Eye (tissue), 1 donor: ENCODE results near the gene METTL21A.
"Not testable (repeated sequence)": the region's sequence is repeated elsewhere in the genome, so short reads cannot be mapped to it uniquely, and the experiment has no call there.

Experiments
- DNase-seq: peaks from one replicate; pipeline ENCODE4 v3.0.0-alpha.2; 2015

The METTL21A gene

DNA sequence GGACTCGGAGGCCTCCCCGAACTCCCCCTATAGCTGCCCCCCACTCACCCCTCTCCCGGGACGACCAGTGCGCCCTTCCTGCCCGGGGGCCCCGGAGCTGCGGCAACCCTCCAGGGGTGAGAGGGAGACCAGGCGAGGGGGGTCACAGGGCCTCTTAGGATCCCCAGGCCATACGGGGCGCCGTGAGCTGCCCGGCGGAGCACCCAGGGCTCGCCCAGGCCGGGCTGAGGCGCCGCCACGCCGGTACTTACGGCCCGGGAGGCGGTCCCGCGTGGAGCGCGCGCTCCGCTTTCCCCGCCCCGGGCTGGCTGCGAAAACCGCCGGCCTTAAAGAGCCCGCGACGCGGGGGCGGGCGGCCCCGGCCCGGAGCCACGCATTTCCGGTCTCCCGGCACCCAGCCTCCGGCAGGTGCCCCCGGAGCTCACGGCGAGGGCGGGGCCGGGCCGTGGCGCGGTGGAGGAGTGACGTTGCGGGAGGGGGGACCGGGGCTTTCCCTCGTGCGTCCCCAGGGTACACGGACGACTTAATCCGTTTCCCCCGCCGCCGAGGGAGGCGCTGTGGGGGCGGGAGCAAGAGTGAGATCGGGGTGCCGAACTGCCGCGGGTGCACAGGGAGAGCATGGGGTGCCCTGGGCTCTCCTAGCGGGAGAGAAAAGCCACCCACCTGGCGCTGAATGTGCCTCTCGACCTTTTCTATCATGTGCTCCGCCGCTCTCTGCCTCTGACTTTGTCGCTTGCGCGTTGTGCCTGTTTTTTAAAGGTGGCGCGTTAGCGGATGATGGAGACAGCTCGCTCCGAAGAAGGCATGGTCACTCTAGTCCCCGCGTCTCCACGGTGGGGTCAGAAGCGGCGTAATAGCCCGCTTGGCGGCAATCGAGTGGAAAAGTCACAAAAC lies at the start of gene METTL21A:
Gene METTL21A, minus strand, starts transcription at position 381 of the 894 bp plus-strand sequence. CDS start 1,019 bp downstream, outside the sequence.
- peak; percentile 93 for DNase-seq

DNA sequence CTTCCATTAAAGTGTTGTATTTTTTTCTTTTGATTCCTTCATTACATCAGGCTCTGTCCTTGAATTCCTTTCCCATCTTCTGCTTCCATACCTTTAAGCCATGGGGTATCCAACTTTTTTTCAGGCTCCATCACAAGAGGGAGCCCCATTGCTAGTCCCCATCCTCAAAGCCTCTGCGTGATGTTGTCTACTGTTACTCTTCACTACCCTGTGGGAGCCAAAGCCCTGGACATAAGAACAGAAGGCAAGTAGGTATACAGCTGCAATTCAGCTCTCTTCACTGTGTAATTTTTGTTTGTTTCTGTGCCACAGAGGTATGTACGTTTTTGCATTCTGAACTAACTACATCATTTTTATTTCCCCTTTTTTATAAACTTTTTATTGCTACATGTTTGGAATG lies 49.6 kb upstream of the METTL21A start:
- DNase-seq, result no peak

DNA sequence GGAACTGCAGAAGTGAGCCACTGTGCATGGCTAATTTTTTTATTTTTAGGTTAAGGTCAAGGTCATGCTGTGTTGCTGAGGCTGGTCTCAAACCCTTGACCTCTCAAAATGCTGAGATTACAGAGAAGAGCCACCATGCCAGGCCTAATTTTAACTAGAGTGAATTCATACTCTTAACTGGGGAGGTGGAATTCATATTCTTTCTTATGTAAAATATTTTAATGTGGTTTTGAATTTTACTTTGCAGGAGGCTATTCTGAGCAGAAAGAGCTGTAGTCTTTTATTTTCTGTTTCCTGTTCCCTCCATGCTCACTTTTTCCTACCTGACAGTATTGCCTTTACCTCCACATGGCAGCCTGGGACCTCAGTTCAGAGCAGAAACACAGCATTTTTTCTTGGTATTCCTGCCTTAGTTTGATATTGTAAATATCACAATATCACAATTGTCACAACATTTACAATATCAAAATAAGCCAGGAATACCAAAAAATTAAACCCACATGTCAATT lies 49.1 kb upstream of the METTL21A start:
- DNase-seq, result no peak

DNA sequence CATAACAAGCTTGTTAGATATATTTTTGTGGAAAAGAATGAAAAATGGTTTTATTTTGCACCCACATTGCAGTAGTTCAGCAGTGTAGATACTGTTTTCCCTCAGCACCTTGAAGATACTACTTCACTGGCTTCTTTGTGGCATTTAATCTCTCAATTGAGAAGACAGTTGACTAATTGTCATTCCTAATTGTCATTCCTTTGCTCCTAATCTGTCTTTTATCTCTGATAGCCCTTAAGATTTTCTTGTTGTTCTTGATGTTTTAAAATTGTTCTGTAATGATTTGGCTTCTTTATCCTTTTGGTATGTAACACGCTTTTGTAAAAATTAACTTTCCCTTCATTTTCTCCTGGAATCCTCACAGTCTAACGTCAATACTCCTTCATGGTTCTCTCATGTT lies 48.2 kb upstream of the METTL21A start:
- no peak for DNase-seq

DNA sequence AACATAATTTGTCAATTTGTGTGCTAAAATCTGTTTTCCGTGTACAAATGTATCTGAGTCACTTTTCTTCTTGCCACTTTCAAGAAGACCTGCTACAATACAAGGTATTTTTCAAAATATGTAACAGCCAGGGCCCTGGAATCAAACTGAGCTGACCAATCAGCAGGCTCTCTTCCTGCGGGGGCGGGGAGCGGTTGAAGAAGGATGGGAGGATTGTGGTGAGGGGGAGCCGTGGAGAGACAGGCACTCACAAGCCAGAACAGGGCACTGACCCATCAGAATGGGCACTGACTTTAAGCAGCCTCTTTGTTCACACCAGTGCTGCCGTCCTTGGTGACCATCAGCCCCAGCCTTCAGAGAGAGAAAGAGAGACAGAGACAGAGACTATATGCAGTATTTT lies 45.7 kb upstream of the METTL21A start:
- no peak for DNase-seq

DNA sequence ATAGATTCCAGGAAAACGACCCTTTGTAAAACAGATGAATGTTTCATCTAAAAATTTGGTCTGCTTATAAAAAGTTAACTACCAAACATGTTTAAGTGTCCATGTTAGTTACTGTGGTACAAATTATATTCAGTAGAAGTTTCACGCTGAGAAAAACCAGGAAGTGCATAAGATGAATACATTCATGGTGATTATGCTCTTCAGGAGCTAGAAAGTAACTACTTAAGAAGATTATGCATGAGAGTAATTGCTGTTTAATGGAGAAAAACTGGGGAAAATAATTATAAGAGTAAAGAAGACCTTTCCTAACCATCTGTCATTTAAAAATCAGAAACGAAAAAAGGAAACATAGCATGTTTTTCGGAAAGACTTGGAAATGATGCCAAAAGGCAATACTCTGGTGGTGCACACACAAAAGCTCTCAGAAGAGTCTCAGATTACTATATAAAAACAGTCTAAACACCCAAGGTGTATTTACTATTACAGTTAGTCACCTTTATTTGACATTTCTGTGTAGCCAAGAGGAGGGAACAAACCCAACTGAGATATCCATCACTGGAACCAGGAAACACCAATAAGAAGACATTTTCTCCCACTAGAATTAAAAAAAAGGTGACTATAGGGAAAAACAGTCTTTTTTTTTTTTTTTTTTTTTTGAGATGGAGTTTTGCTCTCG lies 38.8 kb upstream of the METTL21A start:
- no peak for DNase-seq

DNA sequence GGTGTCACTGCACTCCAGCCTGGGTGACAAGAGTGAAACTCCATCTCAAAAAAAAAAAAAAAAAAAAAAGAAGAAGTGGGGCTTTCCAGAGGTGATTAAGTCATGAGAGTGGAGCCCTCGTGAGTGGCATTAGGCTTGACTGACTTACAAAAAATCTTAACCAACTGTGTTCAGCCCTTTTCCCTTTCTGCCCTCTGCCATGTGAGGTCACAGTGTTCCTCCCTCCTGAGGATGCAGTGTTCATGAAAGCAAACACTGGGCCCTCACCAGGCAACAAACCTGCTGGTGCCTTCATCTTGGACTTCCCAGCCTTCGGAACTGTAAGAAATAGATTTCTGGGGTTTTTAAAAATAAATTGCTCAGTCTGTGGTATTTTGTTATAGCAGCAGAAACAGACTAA lies 37.0 kb upstream of the METTL21A start:
- DNase-seq, result no peak

DNA sequence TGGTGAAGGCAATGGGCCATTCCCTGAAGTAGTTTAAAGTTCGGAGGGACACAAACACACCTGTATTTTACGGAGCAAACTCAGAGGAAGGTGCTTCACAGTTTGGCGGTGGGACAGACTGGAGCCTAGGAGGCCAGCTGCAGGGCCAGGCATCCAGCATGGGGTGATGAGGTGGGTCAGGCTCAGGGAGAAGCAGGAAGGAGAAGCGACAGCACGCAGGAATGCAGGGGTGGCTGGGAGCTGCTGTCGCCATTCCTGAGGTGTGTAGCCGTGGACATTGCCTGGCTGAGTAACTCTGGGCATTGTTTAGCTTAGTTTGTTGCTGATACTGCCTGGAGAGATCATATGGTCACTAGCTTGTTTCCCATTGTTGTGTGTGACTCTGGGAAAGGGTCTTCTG lies 35.8 kb upstream of the METTL21A start:
- no peak for DNase-seq

DNA sequence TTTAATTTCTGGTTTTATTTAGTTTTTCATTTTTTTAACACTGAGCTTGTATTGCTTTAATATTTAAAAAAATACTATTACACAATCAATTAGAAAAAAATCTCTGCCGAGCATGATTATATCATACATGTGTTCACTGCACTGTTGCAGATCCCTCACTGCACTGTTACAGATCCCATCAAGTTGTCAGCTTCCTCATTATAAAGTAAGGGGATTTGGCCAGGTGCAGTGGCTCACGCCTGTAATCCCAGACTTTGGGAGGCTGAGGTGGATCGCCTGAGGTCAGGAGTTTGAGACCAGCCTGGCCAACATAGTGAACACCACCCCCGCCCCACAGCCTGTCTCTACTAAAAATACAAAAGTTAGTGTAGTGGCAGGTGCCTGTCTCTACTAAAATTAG lies 33.0 kb upstream of the METTL21A start:
- DNase-seq, result no peak

DNA sequence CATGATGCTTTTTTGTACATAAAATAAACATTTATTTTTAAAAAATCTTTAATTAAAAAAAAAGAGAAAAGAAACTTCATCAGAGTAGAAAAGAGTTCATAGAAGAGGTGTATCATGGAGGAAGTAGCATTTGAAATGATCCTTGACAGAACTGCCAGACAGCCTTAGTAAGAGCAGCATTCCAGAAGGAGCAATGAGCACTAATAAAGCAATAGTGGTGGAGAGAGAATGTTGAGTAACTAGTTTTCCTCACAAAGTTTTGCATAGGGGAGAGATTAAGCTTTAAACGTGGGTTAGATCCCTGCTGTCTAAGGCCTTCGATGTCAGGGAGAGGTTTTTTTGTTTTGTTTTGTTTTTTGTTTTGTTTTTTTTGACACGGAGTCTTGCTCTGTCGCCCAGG lies 29.8 kb upstream of the METTL21A start:
- no peak for DNase-seq

DNA sequence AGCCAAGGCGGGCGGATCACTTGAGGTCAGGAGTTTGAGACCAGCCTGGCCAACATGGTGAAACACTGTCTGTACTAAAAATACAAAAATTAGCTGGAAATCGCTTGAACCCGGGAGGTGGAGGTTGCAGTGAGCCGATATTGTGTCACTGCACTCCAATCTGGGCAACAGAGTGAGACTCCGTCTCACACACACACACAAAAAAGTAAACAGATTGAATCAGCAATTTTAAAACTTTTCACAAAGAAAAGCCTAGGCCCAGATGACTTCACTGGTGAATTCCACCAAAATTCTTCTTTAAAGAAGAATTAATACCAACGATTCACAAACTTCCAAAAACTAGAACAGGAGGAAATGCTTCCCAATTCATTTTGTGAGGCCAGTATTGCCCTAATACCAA lies 21.4 kb upstream of the METTL21A start:
- DNase-seq, result not testable (repeated sequence)

DNA sequence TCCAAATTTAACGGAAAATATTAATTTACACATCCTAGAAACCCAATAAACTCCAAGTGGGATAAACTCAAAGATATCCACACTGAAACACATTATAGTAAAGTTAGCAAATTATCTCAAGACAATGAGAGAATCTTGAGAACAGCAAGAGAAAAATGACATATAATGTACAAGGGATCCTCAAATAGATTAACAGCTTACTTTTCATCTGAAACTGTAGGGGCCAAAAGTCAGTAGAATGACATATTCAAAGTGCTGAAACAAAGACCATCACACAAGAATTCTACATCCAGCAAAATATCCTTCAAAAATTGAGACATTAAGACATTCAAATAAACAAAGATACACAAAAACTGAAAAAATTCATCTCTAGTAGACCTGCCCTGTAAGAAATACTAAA lies 18.7 kb upstream of the METTL21A start:
- no peak for DNase-seq

DNA sequence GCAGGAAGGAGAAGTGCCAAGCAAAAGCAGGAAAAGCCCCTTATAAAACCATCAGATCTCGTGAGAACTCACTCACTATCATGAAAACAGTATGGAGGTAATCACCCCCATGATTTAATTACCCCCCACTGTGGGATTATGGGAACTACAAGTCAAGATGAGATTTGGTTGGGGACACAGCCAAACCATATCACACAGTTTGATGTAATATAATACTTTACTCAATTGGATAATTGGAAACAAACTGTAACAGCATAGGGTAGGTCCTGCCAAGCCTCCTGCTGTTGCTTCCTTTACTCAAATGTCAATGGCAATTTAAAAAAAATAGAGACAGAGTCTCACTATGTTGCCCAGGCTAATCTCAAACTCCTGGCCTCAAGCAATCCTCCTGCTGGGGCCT lies 15.5 kb upstream of the METTL21A start:
- DNase-seq, result no peak

DNA sequence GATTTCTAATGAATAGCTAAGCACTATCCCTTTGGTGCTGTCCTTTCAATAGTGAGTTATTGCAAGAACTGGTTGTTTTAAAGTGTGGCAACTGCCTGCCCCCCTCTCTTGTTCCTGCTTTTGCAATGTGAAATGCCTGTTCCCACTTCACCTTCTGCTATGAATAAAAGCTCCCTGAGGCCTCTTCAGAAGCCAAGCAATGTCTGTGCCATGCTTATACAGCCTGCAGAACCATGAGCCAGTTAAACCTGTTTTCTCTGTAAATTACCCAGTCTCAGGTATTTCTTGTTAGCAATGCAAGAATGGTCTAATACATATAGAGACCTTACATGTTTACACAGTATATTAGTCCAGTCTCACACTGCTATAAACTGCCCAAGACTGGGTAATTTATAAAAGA lies 15.0 kb upstream of the METTL21A start:
- no peak for DNase-seq

DNA sequence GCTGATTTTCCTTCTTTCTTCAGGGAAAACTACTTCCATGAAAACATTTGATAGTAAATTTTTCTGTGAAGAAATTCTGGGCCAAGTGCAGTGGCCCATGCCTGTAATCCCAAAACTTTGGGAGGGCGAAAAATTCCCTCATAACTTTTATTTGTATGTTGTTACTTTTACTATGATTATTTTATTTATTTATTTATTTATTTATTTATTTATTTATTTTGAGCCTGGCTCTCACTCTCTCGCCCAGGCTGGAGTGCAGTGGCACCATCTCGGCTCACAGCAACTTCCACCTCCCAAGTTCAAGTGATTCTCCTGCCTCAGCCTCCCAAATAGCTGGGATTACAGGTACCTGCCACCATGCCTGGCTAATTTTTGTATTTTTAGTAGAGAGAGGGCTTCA lies 14.1 kb upstream of the METTL21A start:
- DNase-seq, result not testable (repeated sequence)

DNA sequence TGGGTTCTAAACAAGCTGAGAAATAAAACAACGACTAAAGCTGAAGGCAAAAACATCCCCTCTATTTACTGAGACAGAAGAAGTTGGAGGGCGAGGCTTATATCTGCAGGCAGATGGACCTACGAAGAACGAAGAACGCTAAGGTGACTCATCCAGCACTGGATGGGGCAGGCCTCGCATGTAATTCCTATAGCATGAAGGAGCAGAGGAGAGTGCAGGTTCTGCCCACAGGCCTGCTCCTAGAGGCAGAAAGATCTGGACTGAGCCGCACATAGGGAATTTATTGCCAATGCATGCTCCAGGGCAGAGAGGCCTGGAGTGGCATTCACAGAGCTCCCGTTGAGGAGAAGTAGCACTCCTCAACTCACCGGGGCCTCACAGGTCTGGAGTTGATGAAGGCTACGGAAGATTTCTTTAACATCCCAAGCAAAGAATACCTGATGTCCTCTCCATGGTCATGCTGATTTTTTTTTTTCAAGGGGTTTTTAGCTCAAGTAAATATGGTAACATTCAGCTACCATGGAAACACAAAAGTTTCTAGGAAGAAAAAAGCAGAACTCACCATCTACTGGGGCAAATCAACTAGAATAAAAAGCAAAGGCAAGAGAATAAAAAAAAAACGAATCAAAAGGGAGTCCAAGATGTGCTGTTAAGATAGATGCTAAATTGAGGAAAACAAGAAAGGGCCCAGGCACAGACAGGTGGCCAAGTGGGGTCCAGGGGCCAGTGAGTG lies 10.4 kb upstream of the METTL21A start:
- no peak for DNase-seq

DNA sequence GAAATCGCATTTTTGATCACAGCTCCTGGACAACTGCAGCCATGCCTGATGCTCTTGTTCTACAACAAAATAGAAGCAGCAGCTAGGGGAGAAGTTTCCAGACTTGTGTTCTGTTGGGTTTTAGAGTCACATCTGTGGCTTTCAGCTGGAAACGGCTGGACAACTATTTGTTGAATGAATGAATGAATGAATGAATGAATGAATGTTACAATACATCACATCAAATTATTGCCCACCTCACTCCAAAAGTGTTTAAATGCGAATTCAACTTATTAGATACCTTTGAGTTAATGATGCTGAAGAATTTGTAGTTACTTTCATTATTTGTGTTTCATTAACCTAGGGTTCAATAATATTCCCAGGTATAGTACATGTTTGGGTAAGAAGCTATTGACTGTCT lies 8.5 kb upstream of the METTL21A start:
- no peak for DNase-seq

DNA sequence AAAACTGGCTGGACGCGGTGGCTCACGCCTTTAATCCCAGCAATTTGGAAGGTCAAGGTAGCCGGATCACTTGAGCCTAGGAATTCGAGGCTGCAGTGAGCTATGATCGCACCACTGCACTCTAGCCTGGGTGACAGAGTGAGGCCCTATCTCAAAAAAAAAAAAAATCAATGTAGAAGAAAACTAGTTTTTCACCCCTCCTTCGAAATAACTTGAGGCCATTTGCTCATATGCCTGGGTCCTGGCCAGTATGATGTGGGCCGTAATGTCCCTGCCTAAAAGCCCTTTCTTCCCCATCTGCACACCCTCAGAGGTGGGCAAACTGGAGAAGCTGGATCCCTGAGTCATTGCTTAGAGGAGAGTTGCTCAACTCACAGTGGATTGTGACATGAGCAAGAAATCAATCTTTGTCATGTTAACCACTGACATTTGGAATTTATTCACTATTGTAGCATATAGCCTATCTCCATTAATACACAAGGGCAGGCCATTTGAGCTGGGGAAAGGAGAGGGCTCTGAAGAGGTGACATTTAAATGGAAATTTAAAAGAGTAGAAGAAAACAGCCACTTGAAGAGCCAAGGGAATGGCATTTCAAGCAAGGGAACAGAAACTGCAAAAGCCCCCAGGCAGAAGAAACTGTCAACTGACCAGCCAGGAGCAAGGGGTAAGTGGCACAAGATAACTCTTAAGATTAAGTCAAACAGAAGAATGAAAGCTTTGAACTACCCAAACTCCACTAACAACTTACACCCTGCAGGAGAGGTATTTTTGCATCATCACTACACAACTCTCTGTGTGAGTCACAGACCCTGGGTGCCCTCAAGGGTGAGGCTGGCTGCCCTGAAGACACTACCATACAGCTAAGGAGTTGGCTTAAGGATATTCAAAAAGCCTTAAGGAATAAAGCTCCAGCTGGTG lies 7.6 kb upstream of the METTL21A start:
- no peak for DNase-seq

DNA sequence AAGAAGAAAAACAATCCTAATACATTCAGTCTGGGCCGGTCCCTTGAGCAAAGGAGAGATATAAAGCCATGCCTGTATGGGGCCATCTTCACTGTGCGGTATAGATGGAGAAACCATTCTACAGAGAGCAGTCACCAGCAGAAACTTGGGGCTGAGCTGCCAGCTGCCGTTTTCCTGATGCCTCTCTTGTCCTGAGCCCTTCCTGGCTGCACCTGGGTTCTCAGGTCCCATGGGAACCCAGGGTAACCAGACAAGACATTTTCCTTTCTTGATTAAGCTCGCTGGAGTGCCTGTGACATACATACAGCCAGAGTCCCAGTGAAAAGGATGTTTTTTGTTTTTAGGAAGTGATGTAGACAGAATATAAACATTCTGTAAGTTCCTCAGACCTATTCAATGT lies 5.3 kb upstream of the METTL21A start:
- DNase-seq, result peak; percentile 38

DNA sequence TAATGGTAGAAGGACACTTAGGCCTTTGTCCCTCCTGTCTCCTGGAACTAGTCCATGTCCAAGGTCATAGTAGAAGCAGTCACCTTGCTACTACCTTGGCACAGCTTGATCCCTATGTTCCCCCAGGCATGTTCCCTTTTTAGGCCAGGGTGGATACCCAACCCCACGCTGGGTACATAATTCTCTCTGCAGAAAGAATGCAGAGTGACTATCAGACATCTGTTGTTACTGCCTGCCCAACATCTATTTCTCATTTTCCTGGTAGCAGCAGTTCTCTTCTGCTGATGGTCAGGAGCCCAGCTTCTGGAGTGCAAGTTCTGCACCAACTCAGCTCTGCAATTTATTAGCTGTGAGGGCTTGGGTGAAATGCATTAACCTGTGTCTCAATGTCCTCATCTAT lies 4.4 kb upstream of the METTL21A start:
- no peak for DNase-seq

DNA sequence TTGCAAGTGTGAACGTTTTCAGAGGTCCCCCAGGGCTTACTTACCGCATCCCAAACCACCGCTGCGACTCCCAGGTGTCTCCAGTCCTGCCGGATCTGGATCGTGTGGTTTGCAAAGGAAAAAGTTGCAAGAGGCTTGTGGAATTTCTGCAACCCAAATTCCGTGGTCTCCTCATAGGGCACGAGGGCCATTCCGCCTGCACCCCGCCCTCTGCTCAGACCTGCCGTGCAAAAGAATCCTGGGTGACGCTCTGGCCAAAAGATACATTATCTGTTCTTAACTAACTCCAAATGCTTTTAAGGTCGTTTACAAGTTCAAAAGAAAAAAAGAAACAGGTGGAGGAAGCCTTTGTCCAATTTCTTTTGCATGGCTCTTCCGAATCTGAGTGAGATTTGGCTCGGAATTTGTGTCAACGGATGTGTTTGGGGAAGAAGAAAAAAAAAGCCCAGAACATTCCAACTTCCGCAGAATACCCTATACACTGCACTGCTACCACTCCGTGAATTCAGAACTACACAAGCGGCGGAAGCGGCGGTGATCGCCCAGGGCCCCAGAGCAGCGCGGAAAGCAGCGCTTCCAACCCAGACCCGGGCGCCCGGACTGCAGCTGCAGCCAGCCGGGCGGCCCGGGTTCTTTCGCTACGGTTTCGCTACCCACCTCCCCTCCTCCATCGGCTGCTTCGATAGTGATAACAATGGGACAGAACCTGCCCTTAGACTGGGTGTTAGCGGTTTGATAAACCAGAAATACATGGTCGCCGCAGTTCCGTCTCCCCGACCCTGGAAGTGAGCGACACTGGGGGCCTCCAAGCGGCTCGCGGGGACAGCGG lies 795 bp downstream of the METTL21A start:
- peak; percentile 85 for DNase-seq
